Stimulated activated naive B cell treated with anti-CD40 and anti-IgM and Interleukin-4, amounts not matched to agents 10 μg/mL and 1 μg/mL and 100 μg/mL, for 72 hours (primary cell): ENCODE results near the gene LEFTY1.
A peak's percentile ranks its signal among the peaks of the same experiment; 100 is the strongest.
"Not testable (repeated sequence)": the region's sequence is repeated elsewhere in the genome, so short reads cannot be mapped to it uniquely, and the experiment has no call there.

Experiments used
- ATAC-seq, 2 donors: fragments of 150-1000 bp; cut with Tn5 transposase; replicated peaks; 2 replicates each; pipeline ENCODE4 v1.10.0; 2021; ENCODE audit warnings: moderate library complexity in 1 of 2
- DNase-seq: peaks from one replicate; pipeline ENCODE4 v3.0.0; 2021
- H3K27ac Mint-ChIP-seq: one replicate; pipeline ENCODE4 v1.8.0; 2022; ENCODE audit warnings: mild to moderate bottlenecking, mixed read lengths
- H3K27me3 Mint-ChIP-seq, 2 donors: one replicate each; pipeline ENCODE4 v1.8.0; 2022; ENCODE audit warnings: mixed read lengths in 2 of 2
- H3K36me3 Mint-ChIP-seq, 2 donors: one replicate each; pipeline ENCODE4 v1.8.0; 2022; ENCODE audit warnings: mixed read lengths in 2 of 2, mild to moderate bottlenecking in 1 of 2
- H3K4me1 Mint-ChIP-seq, 2 donors: one replicate each; pipeline ENCODE4 v1.8.0; 2022; ENCODE audit warnings: mixed read lengths in 2 of 2, mild to moderate bottlenecking in 1 of 2
- H3K4me3 Mint-ChIP-seq, 2 donors: one replicate each; pipeline ENCODE4 v1.8.0; 2022; ENCODE audit warnings: mild to moderate bottlenecking in 2 of 2, mixed read lengths in 2 of 2, moderate library complexity in 1 of 2
- H3K9me3 Mint-ChIP-seq, 2 donors: one replicate each; pipeline ENCODE4 v1.8.0; 2022; ENCODE audit warnings: mixed read lengths in 2 of 2, mild to moderate bottlenecking in 1 of 2

The LEFTY1 gene

DNA sequence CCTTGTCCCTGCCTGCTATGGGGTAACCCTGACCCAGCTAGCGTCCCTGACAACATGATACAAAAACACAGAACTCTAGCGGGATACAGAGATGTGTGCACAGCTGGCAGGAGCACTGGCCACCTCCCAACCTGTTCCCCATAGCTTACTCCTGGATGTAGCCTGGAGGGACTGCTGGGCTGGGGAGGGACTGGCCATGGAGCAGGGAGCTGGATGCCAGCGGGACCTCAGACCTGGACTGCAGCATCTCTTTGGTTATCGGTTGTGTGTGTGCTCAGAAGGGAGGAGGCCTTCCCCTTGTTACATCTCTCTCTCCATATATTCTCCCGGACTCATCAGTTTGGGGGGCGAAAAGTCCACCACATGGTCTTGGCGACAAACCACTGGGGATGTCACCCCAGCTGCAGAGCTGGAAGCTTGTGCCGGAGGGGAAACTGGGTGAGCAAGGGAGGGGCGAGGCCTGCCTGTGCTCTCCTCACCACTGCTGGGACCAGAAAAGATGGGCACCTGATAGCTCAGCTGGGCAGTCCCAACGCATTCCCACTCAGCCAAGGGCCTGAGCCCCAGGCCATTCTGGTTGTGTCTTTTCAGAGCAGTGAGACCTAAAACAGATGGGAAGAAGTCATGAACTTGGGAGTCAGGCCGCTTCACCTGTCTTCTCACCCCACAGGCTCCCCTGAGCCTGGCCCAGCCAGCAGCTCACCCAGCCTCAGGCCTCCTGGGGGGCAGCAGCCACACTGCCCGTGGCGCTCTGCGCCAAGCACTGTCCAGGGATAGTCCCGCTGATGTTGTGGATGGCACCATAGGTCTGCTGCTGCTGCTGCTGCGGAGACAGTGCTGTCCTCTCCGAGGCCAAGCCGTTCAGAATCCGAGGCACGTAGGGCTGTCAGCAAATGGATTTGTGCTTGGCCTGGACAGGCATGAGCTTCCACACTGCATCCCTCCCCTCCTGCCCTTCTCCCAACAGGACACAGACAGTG is 42.3 kb downstream of the LEFTY1 start:
- DNase-seq (no peak), ATAC-seq (no peak)
- H3K27me3 Mint-ChIP-seq: no peaks in the 10 kb centered on the region
- H3K27ac Mint-ChIP-seq: no peak overlapping the region
- H3K4me3 Mint-ChIP-seq: no peak overlapping the region
- peaks cover 0 to 2% of the 10 kb centered on the region in 2 donors for H3K9me3 Mint-ChIP-seq
- peaks cover 44 to 66% of the 10 kb centered on the region in 2 donors for H3K4me1 Mint-ChIP-seq
- peaks cover 22 to 40% of the 10 kb centered on the region in 2 donors for H3K36me3 Mint-ChIP-seq

DNA sequence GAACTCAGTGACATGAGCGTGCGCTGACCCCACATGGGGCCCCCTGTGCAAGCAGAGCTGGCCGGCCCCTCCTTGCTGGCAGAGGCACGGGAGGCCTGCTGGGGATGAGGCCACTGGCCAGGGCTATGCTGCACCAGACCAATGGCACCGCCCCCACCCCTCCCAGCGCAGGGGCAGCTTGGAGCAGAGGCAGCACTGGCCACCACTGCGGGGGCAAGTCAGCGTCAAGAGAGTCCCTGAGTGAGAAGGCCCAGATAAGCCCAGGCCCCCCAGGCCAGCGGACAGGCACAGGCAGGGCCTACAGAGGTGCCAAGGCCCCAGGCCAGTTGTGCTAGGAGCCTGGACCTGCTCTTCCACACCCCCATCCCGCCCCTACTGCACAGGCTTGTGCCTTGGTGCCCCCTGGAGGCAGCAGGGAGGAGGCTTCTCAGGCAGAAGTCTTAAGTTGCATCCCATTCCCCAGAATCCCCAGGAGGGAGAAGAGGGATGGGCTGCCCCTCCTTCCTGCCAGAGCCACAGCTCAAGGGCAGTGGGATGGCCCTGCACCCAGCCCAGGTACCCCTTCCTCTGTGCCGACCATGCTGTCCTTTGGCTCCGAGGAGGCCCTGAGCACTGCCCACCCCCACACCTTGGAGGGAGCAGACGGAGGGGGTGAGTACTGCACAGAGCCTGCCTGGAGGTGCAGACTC is 43.2 kb downstream of the LEFTY1 start:
- no peak for ATAC-seq

GRCh38 chr1:225845097-225845496 is 43.8 kb downstream of the LEFTY1 start:
- H3K4me3 Mint-ChIP-seq: no peak overlapping the region
- H3K27ac Mint-ChIP-seq: no peak overlapping the region
- DNase-seq (no peak), ATAC-seq (no peak)
- H3K9me3 Mint-ChIP-seq: no peaks in the 10 kb centered on the region
- H3K27me3 Mint-ChIP-seq: no peaks in the 10 kb centered on the region
- H3K4me1 Mint-ChIP-seq: peaks cover 40 to 59% of the 10 kb centered on the region in 2 donors
- H3K36me3 Mint-ChIP-seq: peaks cover 15 to 30% of the 10 kb centered on the region in 2 donors

More for the DNA sequence above, 43.2 kb downstream of the LEFTY1 start:
- H3K36me3 Mint-ChIP-seq: peaks cover 18 to 34% of the 10 kb centered on the region in 2 donors
- peaks cover 41 to 61% of the 10 kb centered on the region in 2 donors for H3K4me1 Mint-ChIP-seq
- no peaks in the 10 kb centered on the region for H3K27me3 Mint-ChIP-seq
- H3K9me3 Mint-ChIP-seq: no peaks in the 10 kb centered on the region
- DNase-seq: no peak
- peak overlapping the region; percentile 31 for H3K27ac Mint-ChIP-seq
- no peak overlapping the region for H3K4me3 Mint-ChIP-seq

- Mint-ChIP-seq H3K4me1 (peaks cover 35 to 52% of the 10 kb centered on the region in 2 donors), H3K9me3 (no peaks in the 10 kb centered on the region), H3K27me3 (no peaks in the 10 kb centered on the region), H3K36me3 (peaks cover 11 to 24% of the 10 kb centered on the region in 2 donors), H3K27ac (no peak overlapping the region), H3K4me3 (no peak overlapping the region)
- ATAC-seq: no peak
- DNase-seq: no peak
Observed at GRCh38 chr1:225844236-225845061, 44.5 kb downstream of the LEFTY1 start.

DNA sequence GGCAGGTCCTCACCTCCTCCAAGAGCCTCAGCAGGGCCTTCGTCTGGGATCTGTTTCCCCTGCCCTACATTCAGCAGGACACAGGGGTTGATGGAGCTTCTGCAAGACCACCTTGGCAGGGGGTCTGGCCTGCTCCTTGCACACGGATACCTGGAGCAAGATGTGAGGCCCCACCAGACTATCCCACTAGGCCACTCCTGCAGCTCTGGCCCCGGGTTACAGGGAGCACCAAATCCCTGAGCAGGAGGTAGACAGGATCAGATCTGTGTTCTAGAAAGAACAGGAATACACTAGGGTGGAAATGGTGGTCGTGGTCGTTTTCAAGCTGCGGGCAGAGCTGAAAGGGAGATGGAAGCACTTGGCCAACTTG is 45.5 kb downstream of the LEFTY1 start:
- no peak overlapping the region for H3K4me3 Mint-ChIP-seq
- H3K27me3 Mint-ChIP-seq: no peaks in the 10 kb centered on the region
- ATAC-seq: no peak
- DNase-seq: no peak
- peaks cover 27 to 42% of the 10 kb centered on the region in 2 donors for H3K4me1 Mint-ChIP-seq
- no peak overlapping the region for H3K27ac Mint-ChIP-seq
- H3K9me3 Mint-ChIP-seq: no peaks in the 10 kb centered on the region
- peaks cover 11 to 17% of the 10 kb centered on the region in 2 donors for H3K36me3 Mint-ChIP-seq

DNA sequence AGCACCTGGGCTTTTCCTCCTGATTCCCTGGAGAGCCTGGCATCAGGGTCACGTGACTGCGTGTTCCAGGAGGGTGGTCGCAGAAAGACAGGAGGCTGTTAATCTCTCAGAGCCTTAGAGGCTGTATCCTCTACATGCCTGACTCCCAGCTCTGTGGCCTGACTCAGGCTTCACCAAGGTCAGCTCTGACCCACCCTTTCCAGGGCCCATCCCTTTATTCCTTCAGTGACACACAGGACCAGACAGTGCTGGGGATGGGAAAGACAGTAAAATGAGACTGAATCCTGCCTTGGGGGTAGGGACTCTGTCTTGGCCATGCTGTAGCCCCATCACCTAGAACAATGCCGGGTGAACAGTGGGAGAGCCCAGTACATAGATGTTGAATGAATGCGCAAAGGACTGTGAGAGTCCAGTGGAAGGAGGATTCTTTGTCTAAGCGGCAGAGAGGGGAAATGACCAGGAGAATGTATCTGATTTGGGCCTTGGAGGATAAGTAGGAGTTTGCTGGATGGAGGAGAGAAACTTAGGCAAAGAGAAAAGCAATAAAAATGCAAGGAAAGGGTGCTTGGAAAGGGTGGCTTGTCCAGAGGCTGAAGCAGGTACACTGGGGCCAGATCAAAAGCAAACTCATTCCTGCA is 46.0 kb downstream of the LEFTY1 start:
- Mint-ChIP-seq H3K27me3 (no peaks in the 10 kb centered on the region), H3K36me3 (peaks cover 11 to 16% of the 10 kb centered on the region in 2 donors), H3K9me3 (no peaks in the 10 kb centered on the region), H3K27ac (no peak overlapping the region), H3K4me3 (no peak overlapping the region), H3K4me1 (peaks cover 22 to 37% of the 10 kb centered on the region in 2 donors)
- ATAC-seq (no peak), DNase-seq (no peak)

DNA sequence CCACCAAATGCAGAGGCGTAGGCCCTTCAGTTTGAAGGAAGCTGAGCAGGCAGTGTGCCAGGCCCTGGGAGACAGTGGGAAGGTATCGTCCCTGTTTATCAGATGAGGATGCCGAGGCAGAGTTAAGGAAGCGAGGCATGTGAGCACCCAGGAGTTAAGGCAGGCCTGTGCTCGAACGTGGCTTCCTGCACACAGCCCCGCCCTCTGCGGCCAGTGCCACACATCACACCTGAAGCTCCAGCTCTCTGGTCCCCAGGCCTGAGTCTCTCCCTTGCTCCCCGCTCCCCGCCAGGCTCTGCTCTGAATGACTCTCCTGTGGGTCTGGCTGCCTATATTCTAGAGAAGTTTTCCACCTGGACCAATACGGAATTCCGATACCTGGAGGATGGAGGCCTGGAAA is 46.9 kb downstream of the LEFTY1 start:
- Mint-ChIP-seq H3K4me1 (peaks cover 15 to 29% of the 10 kb centered on the region in 2 donors), H3K27ac (no peak overlapping the region), H3K4me3 (no peak overlapping the region), H3K9me3 (no peaks in the 10 kb centered on the region), H3K27me3 (no peaks in the 10 kb centered on the region), H3K36me3 (peaks cover 11 to 16% of the 10 kb centered on the region in 2 donors)
- no peak for DNase-seq
- no peak for ATAC-seq

GRCh38 chr1:225840713-225841112 is 48.2 kb downstream of the LEFTY1 start:
- no peak for ATAC-seq
- Mint-ChIP-seq H3K27me3 (no peaks in the 10 kb centered on the region), H3K9me3 (no peaks in the 10 kb centered on the region), H3K36me3 (peaks cover 5 to 7% of the 10 kb centered on the region in 2 donors), H3K27ac (no peak overlapping the region), H3K4me3 (no peak overlapping the region), H3K4me1 (peaks cover 9 to 15% of the 10 kb centered on the region in 2 donors)
- no peak for DNase-seq

DNA sequence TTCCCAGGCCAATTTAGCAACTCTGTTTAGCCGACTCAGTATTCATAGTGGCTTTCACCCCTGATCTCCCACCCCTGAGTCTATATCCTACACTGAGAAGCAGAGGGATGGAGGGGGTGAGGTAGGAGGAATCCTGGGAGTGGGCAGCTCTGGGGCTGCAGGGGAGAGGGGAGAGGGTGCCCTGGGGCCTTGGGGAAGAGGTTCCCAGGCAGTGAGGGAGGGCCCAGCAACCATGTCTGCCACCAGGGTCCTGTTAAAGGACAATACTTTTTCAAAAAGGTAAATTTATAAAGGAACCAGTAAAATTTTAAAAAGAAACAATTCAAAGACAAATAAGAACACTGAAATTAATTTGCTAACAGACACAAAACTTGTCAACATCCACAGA is 48.7 kb downstream of the LEFTY1 start:
- no peaks in the 10 kb centered on the region for H3K27me3 Mint-ChIP-seq
- no peak for ATAC-seq
- peaks cover 2 to 7% of the 10 kb centered on the region in 2 donors for H3K36me3 Mint-ChIP-seq
- DNase-seq: no peak
- H3K4me1 Mint-ChIP-seq: peaks cover 7 to 10% of the 10 kb centered on the region in 2 donors
- H3K4me3 Mint-ChIP-seq: no peak overlapping the region
- peak overlapping the region; percentile 51 for H3K27ac Mint-ChIP-seq
- no peaks in the 10 kb centered on the region for H3K9me3 Mint-ChIP-seq

GRCh38 chr1:225838793-225839192 is 50.2 kb downstream of the LEFTY1 start:
- no peak for ATAC-seq
- Mint-ChIP-seq H3K9me3 (no peaks in the 10 kb centered on the region), H3K36me3 (peaks cover 2 to 3% of the 10 kb centered on the region in 2 donors), H3K4me1 (peaks cover 3 to 9% of the 10 kb centered on the region in 2 donors), H3K4me3 (no peak overlapping the region), H3K27ac (no peak overlapping the region), H3K27me3 (no peaks in the 10 kb centered on the region)
- DNase-seq: no peak

DNA sequence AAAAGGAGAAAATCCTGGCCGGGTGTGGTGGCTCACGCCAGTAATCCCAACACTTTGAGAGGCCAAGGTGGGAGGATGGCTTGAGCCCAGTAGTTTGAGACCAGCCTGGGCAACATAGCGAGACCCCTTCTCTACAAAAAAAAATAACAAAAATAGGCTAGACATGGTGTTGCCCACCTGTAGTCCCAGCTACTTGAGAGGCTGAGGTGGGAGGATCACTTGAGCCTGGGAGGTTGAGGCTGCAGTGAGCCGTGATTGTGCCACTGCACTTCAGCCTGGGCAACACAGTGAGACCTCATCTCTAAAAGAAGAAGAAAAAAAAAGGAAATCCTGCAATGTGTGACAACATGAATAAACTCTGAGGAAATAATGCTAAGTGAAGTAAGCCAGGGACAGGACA is 52.6 kb downstream of the LEFTY1 start:
- H3K9me3 Mint-ChIP-seq, ATAC-seq, H3K4me1 Mint-ChIP-seq, H3K4me3 Mint-ChIP-seq, H3K36me3 Mint-ChIP-seq, DNase-seq, H3K27ac Mint-ChIP-seq, H3K27me3 Mint-ChIP-seq: not testable (repeated sequence)
